HepG2 (cell line): Measurements from ENCODE around the gene IFITM5. TPM values are rescaled to one million over a fixed set of nuclear protein-coding genes. Genes with fewer than 3 reads are reported as not detected.
"Not testable (repeated sequence)": the region's sequence is repeated elsewhere in the genome, so short reads cannot be mapped to it uniquely, and the experiment has no call there.

Experiments used
- ATAC-seq: fragments of 200-7000 bp; cut with Tn5 transposase; 3 replicates; pipeline ENCODE4 v1.9.1; 2020; ENCODE audit warnings: mild to moderate bottlenecking, moderate library complexity
- BruUV-seq: library from RNA; stranded (reverse); fragments of 400-500 nt; replicated peaks from 2 replicates; lab custom pipeline; 2021; lab: Mats Ljungman, UMichigan
- CTCF ChIA-PET: fragments of 300-600 bp; formaldehyde crosslinking; extraction: SDS; loops from one replicate; lab custom pipeline; 2021; ENCODE audit warnings: low total read pairs, inconsistent platforms, low intra/inter-chr PET ratio; lab: Yijun Ruan, JAX
- POLR2A ChIA-PET: fragments of 350-600 bp; sonication (Branson Sonifier 250); formaldehyde crosslinking; loops from one replicate; lab custom pipeline; 2020; ENCODE audit warnings: antibody characterized with exemption, inconsistent platforms; lab: Yijun Ruan, JAX
- DNase-seq: peaks from one replicate; pipeline ENCODE4 v3.0.0-alpha.2; 2015; ENCODE audit warnings: low spot score
- FAIRE-seq: peaks from 3 replicates; lab custom pipeline; 2011; peaks lifted over from hg19 to GRCh38; lab: Jason Lieb, UNC
- H2AFZ ChIP-seq: one replicate; pipeline ENCODE4 v1.6.1; 2011; ENCODE audit warnings: low read length, inconsistent platforms
- H3K27ac ChIP-seq: fragments of 300-600 bp; 3 replicates; pipeline ENCODE4 v1.8.0; 2011; ENCODE audit warnings: mixed run types, mild to moderate bottlenecking, mixed read lengths, low read length, inconsistent platforms; ENCODE audit not compliant: insufficient read depth; ENCODE audit errors: extremely low read length
- H3K27me3 ChIP-seq, 2 experiments: fragments of 200-600 bp in 1 of 2; 2 replicates in 1 of 2; 3 replicates in 1 of 2; pipeline versions ENCODE4 v1.6.0 to v1.8.0; 2011; ENCODE audit warnings: low read length in 2 of 2, mild to moderate bottlenecking in 2 of 2, moderate library complexity in 2 of 2, inconsistent platforms in 1 of 2; ENCODE audit not compliant: insufficient read depth in 2 of 2, control insufficient read depth in 1 of 2
- H3K36me3 ChIP-seq, 2 experiments: fragments of 200-600 bp in 1 of 2; replicated peaks in 1 of 2; 2 replicates in 1 of 2; 3 replicates in 1 of 2; pipeline versions ENCODE4 v1.5.1 to v1.8.0; 2011; ENCODE audit warnings: low read length in 2 of 2, inconsistent platforms in 1 of 2; ENCODE audit not compliant: insufficient read depth in 2 of 2, control insufficient read depth in 1 of 2
- H3K4me1 ChIP-seq: 2 replicates; pipeline ENCODE4 v1.5.1; 2012; ENCODE audit warnings: low read length, inconsistent platforms; ENCODE audit not compliant: insufficient read depth
- H3K4me2 ChIP-seq: 2 replicates; pipeline ENCODE4 v1.6.0; 2011; ENCODE audit warnings: low read depth, low read length, inconsistent platforms
- H3K4me3 ChIP-seq, 3 experiments: fragments of 200-600 bp in 1 of 3; sonication (generic), shearing (Covaris generic) in 1 of 3; replicated peaks in 1 of 3; 2 replicates each; pipeline ENCODE4 v1.5.1; 2011 to 2016; ENCODE audit warnings: low read length in 3 of 3, inconsistent platforms in 2 of 3, low read depth in 2 of 3, mild to moderate bottlenecking in 2 of 3, control low read depth in 1 of 3, mixed read lengths in 1 of 3; ENCODE audit not compliant: insufficient read depth in 1 of 3
- H3K79me2 ChIP-seq: one replicate; pipeline ENCODE4 v1.6.1; 2011; ENCODE audit warnings: low read length, inconsistent platforms; ENCODE audit not compliant: insufficient read depth
- H3K9ac ChIP-seq: 2 replicates; pipeline ENCODE4 v1.6.0; 2011; ENCODE audit warnings: mild to moderate bottlenecking, low read depth, low read length, inconsistent platforms; ENCODE audit not compliant: insufficient read depth
- H3K9me3 ChIP-seq: 2 replicates; pipeline ENCODE4 v1.5.1; 2012; ENCODE audit warnings: mild to moderate bottlenecking, low read length
- H4K20me1 ChIP-seq: 2 replicates; pipeline ENCODE4 v1.6.0; 2011; ENCODE audit warnings: inconsistent platforms, mild to moderate bottlenecking, low read length, moderate library complexity; ENCODE audit not compliant: insufficient read depth
- ESRRA ChIP-seq: sonication (generic); formaldehyde crosslinking; IDR thresholded peaks from 2 replicates; pipeline ENCODE4 v1.5.1; 2020; ENCODE audit warnings: mild to moderate bottlenecking, low read depth, missing genetic modification reagents
- RAD51 ChIP-seq: fragments of 450-650 bp; IDR thresholded peaks from 2 replicates; pipeline ENCODE4 v1.6.1; 2016; ENCODE audit warnings: borderline replicate concordance
- WGBS: methylation state at CpG from one replicate; pipeline ENCODE4 v1.1.6; 2017; ENCODE audit warnings: low lambda C conversion rate; 5-methylcytosine and 5-hydroxymethylcytosine counted together
- in situ Hi-C: cut with HindIII; loops from 2 replicates; pipeline ENCODE4 v1.10.0; 2017; ENCODE audit warnings: low pct_unique_long_range_greater_than_20kb; ENCODE audit not compliant: extremely low pct_ligation_motif_present
- intact Hi-C: fragments of 100-400 bp; cut with micrococcal nuclease; formaldehyde crosslinking; loops from one replicate; pipeline ENCODE4 v1.10.0; 2022; ENCODE audit not compliant: unreplicated experiment
- polyA plus RNA-seq, 8 experiments: library from polyadenylated mRNA; depleted of rRNA in 3 of 8; stranded (reverse) in 7 of 8; unstranded in 1 of 8; fragments of >200 nt; fragmentation: Illumina TruSeq in 4 of 8; extraction: Trizol in 4 of 8; gene quantifications; 2 replicates each; pipeline versions ENCODE4 v1.2.1 to v1.2.3, GENCODE V29; 2011 to 2016; ENCODE audit warnings: low read depth in 4 of 8, missing spikeins in 1 of 8, mixed read lengths in 1 of 8; ENCODE audit not compliant: insufficient read depth in 1 of 8
- total RNA-seq, 5 experiments: library from RNA; depleted of rRNA; stranded (reverse); fragments of >200 nt; fragmentation: Illumina TruSeq; extraction: Trizol; gene quantifications; 2 replicates each; pipeline ENCODE4 v1.2.3, GENCODE V29; 2016; ENCODE audit warnings: low read depth in 1 of 5
- TF ChIP-seq, protein P1 (sequence below): sonication (generic); formaldehyde crosslinking; IDR thresholded peaks from 2 replicates; pipeline ENCODE4 v1.5.0; 2020; ENCODE audit warnings: mild to moderate bottlenecking, missing genetic modification reagents
- TF ChIP-seq, protein P2 (sequence below): sonication (generic); formaldehyde crosslinking; IDR thresholded peaks from 2 replicates; pipeline ENCODE4 v1.5.0; 2020; ENCODE audit warnings: missing genetic modification reagents, mild to moderate bottlenecking, borderline replicate concordance

IFITM5 gene
- total and polyA plus RNA-seq, 2 of the 13 experiments (the other 11 are each of a cell fraction or from before 2014, with no cell fraction given): not detected

DNA sequence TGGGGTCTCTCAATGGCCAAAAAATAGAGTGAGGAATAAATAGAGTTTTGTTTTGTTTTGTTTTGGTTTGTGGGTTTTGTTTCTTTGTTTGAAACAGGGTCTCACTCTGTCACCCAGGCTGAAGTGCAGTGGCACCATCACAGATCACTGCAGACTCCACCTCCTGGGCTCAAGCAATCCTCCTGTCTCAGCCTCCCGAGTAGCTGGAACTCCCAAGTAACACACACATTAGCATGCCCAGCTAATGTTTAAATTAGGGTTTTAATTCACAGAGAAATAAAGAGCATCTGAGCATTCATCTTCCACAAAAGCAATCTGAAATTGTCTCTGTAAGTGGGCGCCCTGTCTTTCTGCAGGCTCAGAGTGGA is 30.5 kb upstream of the IFITM5 start (continued):
- TF ChIP-seq, protein P1, sequence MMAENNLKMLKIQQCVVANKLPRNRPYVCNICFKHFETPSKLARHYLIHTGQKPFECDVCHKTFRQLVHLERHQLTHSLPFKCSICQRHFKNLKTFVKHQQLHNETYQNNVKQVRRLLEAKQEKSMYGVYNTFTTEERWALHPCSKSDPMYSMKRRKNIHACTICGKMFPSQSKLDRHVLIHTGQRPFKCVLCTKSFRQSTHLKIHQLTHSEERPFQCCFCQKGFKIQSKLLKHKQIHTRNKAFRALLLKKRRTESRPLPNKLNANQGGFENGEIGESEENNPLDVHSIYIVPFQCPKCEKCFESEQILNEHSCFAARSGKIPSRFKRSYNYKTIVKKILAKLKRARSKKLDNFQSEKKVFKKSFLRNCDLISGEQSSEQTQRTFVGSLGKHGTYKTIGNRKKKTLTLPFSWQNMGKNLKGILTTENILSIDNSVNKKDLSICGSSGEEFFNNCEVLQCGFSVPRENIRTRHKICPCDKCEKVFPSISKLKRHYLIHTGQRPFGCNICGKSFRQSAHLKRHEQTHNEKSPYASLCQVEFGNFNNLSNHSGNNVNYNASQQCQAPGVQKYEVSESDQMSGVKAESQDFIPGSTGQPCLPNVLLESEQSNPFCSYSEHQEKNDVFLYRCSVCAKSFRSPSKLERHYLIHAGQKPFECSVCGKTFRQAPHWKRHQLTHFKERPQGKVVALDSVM (CRISPR knock-in tag): peak; percentile 92
- TF ChIP-seq RAD51: no peak
- TF ChIP-seq, all 625 proteins: peak for 3

DNA sequence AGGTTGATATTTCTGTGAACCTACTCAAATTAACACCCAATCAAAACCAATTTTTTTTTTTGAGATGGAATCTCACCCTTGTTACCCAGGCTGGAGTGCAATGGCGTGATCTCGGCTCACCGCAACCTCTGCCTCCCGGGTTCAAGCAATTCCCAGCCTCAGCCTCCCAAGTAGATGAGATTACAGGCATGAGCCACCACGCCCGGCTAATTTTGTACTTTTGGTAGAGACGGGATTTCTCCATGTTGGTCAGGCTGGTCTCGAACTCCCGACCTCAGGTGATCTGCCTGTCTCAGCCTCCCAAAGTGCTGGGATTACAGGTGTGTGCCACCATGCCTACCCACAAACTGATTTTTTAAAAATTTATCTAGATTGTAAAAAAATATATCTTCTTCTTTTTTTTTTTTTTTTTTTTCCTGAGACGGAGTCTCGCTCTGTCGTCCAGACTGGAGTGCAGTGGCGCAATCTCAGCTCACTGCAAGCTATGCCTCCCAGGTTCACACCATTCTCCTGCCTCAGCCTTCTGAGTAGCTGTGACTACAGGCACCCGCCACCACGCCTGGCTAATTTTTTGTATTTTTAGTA is 29.3 kb upstream of the IFITM5 start:
- in situ Hi-C loops, H3K9me3 ChIP-seq, CTCF ChIA-PET, H3K36me3 ChIP-seq, H3K4me3 ChIP-seq, H4K20me1 ChIP-seq, DNase-seq, ATAC-seq, H2AFZ ChIP-seq, FAIRE-seq, H3K79me2 ChIP-seq, H3K27me3 ChIP-seq: not testable (repeated sequence)
- Histone ChIP-seq H3K4me2 (peak overlapping the region; percentile 68), H3K9ac (peak overlapping the region; percentile 72), H3K4me1 (peaks cover 63% of the 10 kb centered on the region), H3K27ac (peak overlapping the region; percentile 78)
- BruUV-seq: TSS peak; percentile 80
- 94% methylated on average over 15 of the region's 15 CpGs for WGBS
- intact Hi-C loops: loop anchor here (2.0 kb wide), 1 partner anchor 24 kb away; no protein-coding TSS in a partner anchor
- POLR2A ChIA-PET: interaction anchor here (1.0 to 3.8 kb wide), 8 partner anchors 9 to 121 kb away, joined by 3 to 74 read pairs (median 6); partner anchors contain the start of genes BET1L, IFITM2 and RIC8A

DNA sequence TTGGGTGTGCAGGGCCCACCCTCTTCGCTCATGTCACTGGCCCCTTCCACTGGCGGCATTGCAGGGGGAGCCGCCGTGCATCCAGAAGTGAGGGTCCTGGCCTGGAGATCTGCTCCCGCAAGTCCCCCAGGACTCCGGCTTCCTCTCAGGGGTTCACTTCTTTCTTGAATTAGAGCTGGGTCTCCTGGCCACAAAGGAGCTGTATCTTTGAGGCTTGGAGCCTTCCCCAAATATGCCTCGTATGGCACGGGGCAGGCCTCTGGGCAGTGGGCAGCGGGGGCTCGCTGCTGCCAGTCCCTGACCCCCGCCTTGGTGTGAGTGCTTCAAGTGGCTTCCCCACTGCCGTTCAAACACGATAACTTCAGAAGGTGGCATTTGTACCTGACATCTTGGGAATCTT is 28.7 kb upstream of the IFITM5 start:
- intact Hi-C loops (loop anchor here (2.0 kb wide), 1 partner anchor 25 kb away; no protein-coding TSS in a partner anchor), in situ Hi-C loops (no loop called here)
- no peak overlapping the region for H2AFZ ChIP-seq
- H3K4me3 ChIP-seq: no peak overlapping the region
- H4K20me1 ChIP-seq: no peaks in the 10 kb centered on the region
- peak overlapping the region; percentile 15; the same call in 1 of the 2 replicates for H3K4me2 ChIP-seq
- H3K79me2 ChIP-seq: no peaks in the 10 kb centered on the region
- H3K9ac ChIP-seq: no peak overlapping the region
- no TSS peak for BruUV-seq
- TF ChIP-seq, protein P2, sequence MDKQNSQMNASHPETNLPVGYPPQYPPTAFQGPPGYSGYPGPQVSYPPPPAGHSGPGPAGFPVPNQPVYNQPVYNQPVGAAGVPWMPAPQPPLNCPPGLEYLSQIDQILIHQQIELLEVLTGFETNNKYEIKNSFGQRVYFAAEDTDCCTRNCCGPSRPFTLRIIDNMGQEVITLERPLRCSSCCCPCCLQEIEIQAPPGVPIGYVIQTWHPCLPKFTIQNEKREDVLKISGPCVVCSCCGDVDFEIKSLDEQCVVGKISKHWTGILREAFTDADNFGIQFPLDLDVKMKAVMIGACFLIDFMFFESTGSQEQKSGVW: no peak
- no peak for TF ChIP-seq ESRRA
- CTCF ChIA-PET: no interaction called here
- FAIRE-seq: no peak
- no peaks in the 10 kb centered on the region for H3K9me3 ChIP-seq
- no peaks in the 10 kb centered on the region for H3K27me3 ChIP-seq
- H3K36me3 ChIP-seq: no peaks in the 10 kb centered on the region
- H3K4me1 ChIP-seq: peaks cover 64% of the 10 kb centered on the region
- POLR2A ChIA-PET: interaction anchor here (0.5 to 6.1 kb wide), 5 partner anchors 9 to 121 kb away, joined by 3 to 85 read pairs (median 7); partner anchors contain the start of genes BET1L and RIC8A
- no peak for ATAC-seq
- H3K27ac ChIP-seq: no peak overlapping the region
- no peak for DNase-seq
- WGBS: 99% methylated on average over 13 of the region's 13 CpGs
